Ovary (tissue), 9 donors: ENCODE data around the gene SH3PXD2A. TPM values are rescaled to one million over a fixed set of nuclear protein-coding genes. Genes with fewer than 3 reads are reported as not detected.

ENCODE experiments used
- DNase-seq, 5 donors: peaks; one replicate each; pipeline ENCODE4 v3.0.0-alpha.2; 2019 to 2020
- H3K27ac ChIP-seq, 2 donors: fragments of 200-600 bp; one replicate each; pipeline versions ENCODE4 v1.5.1 to v1.8.0; 2019 to 2022
- H3K27me3 ChIP-seq: fragments of 200-600 bp; one replicate; pipeline ENCODE4 v1.8.0; 2022
- H3K36me3 ChIP-seq: fragments of 200-600 bp; sonication (generic); one replicate; pipeline ENCODE4 v1.5.1; 2019
- H3K4me1 ChIP-seq: one replicate; pipeline ENCODE4 v1.8.1; 2013; ENCODE audit warnings: mild to moderate bottlenecking, moderate library complexity; ENCODE audit not compliant: insufficient read depth
- H3K4me3 ChIP-seq: fragments of 200-600 bp; sonication (generic); one replicate; pipeline ENCODE4 v1.5.1; 2017
- H3K9me3 ChIP-seq, 2 donors: fragments of 200-600 bp in 1 of 2; sonication (generic) in 1 of 2; one replicate each; pipeline versions ENCODE4 v1.5.1 to v1.8.1; 2013 to 2019; ENCODE audit warnings: mild to moderate bottlenecking in 1 of 2, moderate library complexity in 1 of 2
- CTCF ChIP-seq, 3 donors: fragments of 450-650 bp in 2 of 3; fragments of 200-600 bp in 1 of 3; IDR thresholded peaks; one replicate each; pipeline versions ENCODE4 v1.5.1 to v1.8.0; 2016 to 2022; ENCODE audit warnings: antibody characterized with exemption in 3 of 3, mild to moderate bottlenecking in 1 of 3
- EP300 ChIP-seq: sonication (generic); formaldehyde crosslinking; IDR thresholded peaks from one replicate; pipeline ENCODE4 v1.6.1; 2017; ENCODE audit warnings: antibody characterized with exemption
- POLR2A ChIP-seq: fragments of 450-650 bp; IDR thresholded peaks from one replicate; pipeline ENCODE4 v1.6.1; 2017; ENCODE audit warnings: antibody characterized with exemption, mild to moderate bottlenecking, moderate library complexity
- WGBS, 3 donors: extraction: QIAGEN DNeasy Blood & Tissue Kit in 1 of 3; methylation state at CpG; one replicate each; pipeline versions ENCODE4 v1.1.5 to v1.1.7; 2013 to 2017; 5-methylcytosine and 5-hydroxymethylcytosine counted together
- intact Hi-C, 4 donors: fragments of 100-400 bp; cut with DNase I; formaldehyde crosslinking; loops; one replicate each; pipeline versions ENCODE4 v1.11.0 to v1.15.1; 2022 to 2023
- polyA plus RNA-seq, 2 donors: library from polyadenylated mRNA; stranded (reverse); fragments of 200-250 nt in 1 of 2; fragments of 350-450 nt in 1 of 2; fragmentation: Illumina TruSeq in 1 of 2; extraction: RNeasy Lipid Tissue Mini Kit (QIAGEN cat#74804) in 1 of 2; gene quantifications; one replicate each; pipeline ENCODE4 v1.2.3, GENCODE V29; 2013 to 2014
- total RNA-seq, 7 donors: library from RNA; depleted of rRNA in 2 of 7; stranded (reverse); fragments of >200 nt in 2 of 7; fragmentation: NEBNext Ultra II Directional in 3 of 7; extraction: Animal tissue kit (Norgen Biotek cat#: 25700) in 3 of 7; gene quantifications; one replicate each; pipeline versions ENCODE4 v1.1.0 to v1.2.4, GENCODE V29; 2016 to 2023
- donor health status: DM: no; HTN: no; CAD: no; lungs with moderate emphysema.
- donor health status: DM: no; HTN: no; CAD: no.
- donor health status: Bipolar disorder and iron deficiency.
- donor health status: DM: yes; HTN: yes; CAD: no.
- donor health status: DM: no; HTN: no; CAD: no.
- donor health status: DM: yes; HTN: yes; CAD: no.

Gene SH3PXD2A
- total and polyA plus RNA-seq, 9 donors = 15.3 to 82.9 (median 52.2) TPM

GRCh38 chr10:103770139-103770538, 85.2 kb downstream of the SH3PXD2A start:
- intact Hi-C loops = loop anchor here in 1 of 4 donors (10.0 kb wide), 1 partner anchor 85 kb away; the partner anchor contains the start of gene SH3PXD2A
- Histone ChIP-seq H3K27ac (no peak overlapping the region), H3K36me3 (no peaks in the 10 kb centered on the region), H3K9me3 (no peaks in the 10 kb centered on the region), H3K27me3 (no peaks in the 10 kb centered on the region), H3K4me3 (no peak overlapping the region), H3K4me1 (peaks cover 4% of the 10 kb centered on the region)
- 94 to 97% (median 96%) methylated on average over 2 of the region's 2 CpGs for WGBS, 3 donors
- TF ChIP-seq CTCF (IDR thresholded peaks at IDR 0.05) (no peak), POLR2A (no peak), EP300 (no peak)
- no peak for DNase-seq

GRCh38 chr10:103769176-103769575, 86.2 kb downstream of the SH3PXD2A start:
- Histone ChIP-seq H3K36me3 (no peaks in the 10 kb centered on the region), H3K27me3 (no peaks in the 10 kb centered on the region), H3K27ac (no peak overlapping the region), H3K9me3 (no peaks in the 10 kb centered on the region), H3K4me3 (no peak overlapping the region), H3K4me1 (peaks cover 4% of the 10 kb centered on the region)
- intact Hi-C loops = no loop called here
- 92 to 98% (median 98%) methylated on average over 10 of the region's 10 CpGs for WGBS, 3 donors
- TF ChIP-seq POLR2A (no peak), CTCF (IDR thresholded peaks at IDR 0.05) (no peak), EP300 (no peak)
- DNase-seq = no peak

- DNase-seq = no peak
- Histone ChIP-seq H3K36me3 (no peaks in the 10 kb centered on the region), H3K4me1 (peaks cover 4% of the 10 kb centered on the region), H3K27ac (no peak overlapping the region), H3K9me3 (no peaks in the 10 kb centered on the region), H3K4me3 (no peak overlapping the region), H3K27me3 (no peaks in the 10 kb centered on the region)
- TF ChIP-seq EP300 (no peak), CTCF (IDR thresholded peaks at IDR 0.05) (no peak), POLR2A (no peak)
- WGBS, 3 donors = 83 to 89% (median 87%) methylated on average over 11 of the region's 11 CpGs
- intact Hi-C loops = no loop called here
These were observed 87.0 kb downstream of the SH3PXD2A start for GRCh38 chr10:103768345-103768744.

GRCh38 chr10:103767756-103768155, 87.6 kb downstream of the SH3PXD2A start:
- no peaks in the 10 kb centered on the region for H3K27me3 ChIP-seq
- no peaks in the 10 kb centered on the region for H3K9me3 ChIP-seq
- intact Hi-C loops = no loop called here
- TF ChIP-seq EP300 = no peak
- TF ChIP-seq CTCF (IDR thresholded peaks at IDR 0.05) = no peak
- TF ChIP-seq POLR2A = no peak
- 41 to 67% (median 44%) methylated on average over 1 of the region's 1 CpG for WGBS, 3 donors
- no peaks in the 10 kb centered on the region for H3K36me3 ChIP-seq
- H3K4me1 ChIP-seq = peaks cover 2% of the 10 kb centered on the region
- H3K4me3 ChIP-seq = no peak overlapping the region
- no peak overlapping the region for H3K27ac ChIP-seq
- no peak for DNase-seq
